SKM-1 treated with dmso at 0.1 percent for 144 hours (cell line): ENCODE results near the gene KLF14.
"Not testable (repeated sequence)": the region's sequence is repeated elsewhere in the genome, so short reads cannot be mapped to it uniquely, and the experiment has no call there.

ENCODE experiments used
- DNase-seq: peaks from one replicate; lab custom pipeline; 2025; ENCODE audit not compliant: unreplicated experiment; lab: John Stamatoyannopoulos, UW

The KLF14 gene

DNA sequence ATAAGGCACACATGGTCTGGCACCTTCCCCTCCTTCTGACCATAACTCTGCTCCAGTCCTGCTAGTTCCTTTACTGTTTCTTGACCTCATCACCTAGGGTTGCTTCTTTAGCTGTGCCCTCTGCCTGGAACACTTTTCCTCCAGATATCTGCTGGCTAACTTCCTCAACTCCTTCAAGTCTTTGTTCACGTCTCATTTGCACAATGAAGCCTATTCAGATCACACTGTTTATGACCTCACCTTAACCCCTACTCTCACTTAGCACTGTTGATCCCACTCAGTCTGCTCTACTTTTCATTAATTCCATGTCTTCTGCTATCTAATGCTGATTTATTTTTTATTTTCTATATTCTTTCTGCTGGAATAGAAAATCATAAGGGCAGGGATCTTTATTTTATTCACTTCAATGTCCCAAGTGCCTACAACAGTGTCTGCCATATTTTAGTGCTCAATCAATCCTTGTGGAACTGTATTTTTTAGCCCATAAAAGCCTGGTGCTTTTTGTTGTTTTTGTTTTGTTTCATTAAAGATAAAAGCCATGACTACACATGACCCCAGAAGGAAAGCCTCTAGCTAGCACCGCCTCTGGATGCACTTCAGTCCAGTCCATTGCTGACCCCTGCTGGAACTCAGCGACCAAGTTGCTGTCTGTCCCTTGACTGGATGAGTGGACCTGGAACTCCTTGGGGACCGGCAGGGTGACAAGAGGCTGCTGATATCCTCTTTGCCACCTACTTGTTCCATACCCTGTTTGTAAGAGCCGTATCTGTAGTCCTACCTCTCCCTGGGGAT lies 12.3 kb downstream of the KLF14 start:
- peak; percentile 10 for DNase-seq

DNA sequence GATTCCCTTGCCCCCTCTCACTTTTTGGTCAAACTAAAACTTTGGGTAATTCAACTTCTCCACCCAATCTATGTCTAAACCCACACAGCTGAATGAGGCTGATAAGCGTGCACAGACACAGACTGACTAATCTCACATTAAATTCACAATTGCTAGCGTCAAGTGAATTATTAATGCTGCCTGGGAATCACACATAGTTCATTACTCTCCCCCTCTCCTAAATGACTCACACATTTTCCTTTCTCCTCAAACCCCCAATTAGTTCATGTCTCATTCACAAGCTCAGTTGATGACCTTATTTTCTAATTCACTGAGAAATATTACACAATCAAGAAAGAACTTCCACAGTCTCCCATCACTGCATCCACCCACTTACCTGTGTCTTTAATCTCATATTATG lies 14.5 kb downstream of the KLF14 start:
- no peak for DNase-seq

DNA sequence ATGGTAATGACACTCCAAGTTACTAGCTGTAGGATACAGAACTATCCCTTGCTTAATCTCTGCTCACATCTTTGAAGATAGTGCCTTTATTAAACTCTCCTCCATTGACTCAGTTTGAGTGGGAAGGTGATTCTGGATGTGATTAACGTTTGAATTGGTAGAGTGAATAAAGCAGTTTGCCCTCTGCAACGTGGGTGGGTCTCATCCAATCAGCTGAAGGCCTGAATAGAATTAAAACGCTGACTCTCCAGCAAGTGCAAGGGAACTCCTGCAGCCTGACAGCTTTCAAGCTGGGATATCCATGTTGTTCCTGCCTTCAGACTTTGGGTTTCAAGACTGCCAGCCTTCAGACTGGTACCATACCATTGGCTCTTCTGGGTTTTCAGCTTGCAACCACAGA lies 21.6 kb downstream of the KLF14 start:
- DNase-seq = no peak

DNA sequence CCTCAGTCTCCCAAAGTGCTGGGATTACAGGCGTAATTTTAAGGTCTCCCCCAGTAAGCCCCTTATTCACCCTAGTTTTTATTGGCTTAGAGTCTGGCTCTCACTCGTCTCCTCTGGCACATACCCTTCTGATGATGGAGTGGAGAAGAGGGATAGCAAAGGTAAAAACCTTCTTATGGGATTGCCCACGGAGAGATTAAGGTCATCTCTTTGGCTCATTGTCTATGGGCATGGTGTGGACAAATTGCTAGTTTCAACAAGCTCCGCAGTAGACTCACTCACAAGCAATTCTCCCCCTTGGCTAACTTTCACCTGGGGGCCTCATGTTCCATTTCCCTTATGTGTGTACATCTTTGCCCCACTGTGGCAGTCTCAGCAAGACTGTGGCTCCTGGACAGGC lies 25.2 kb downstream of the KLF14 start:
- DNase-seq = no peak

DNA sequence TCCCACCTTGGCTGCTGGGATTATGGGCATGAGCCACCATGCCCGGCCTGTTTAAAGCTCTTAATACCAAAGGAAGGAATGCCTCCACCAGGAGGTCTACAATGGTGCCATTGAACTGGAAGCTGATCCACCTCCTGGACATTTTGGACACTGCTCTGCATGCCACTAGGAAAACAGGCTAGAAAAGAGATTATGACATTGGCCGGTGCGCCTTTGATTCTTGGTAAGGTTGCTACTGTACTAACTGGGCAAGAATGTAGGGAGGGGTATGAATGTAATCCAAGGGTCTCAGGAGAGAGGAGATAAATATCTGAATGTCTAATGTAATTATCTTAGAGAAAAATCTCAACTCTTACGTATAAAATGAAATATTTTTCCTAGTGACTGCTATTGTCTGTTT lies 26.0 kb downstream of the KLF14 start:
- no peak for DNase-seq

DNA sequence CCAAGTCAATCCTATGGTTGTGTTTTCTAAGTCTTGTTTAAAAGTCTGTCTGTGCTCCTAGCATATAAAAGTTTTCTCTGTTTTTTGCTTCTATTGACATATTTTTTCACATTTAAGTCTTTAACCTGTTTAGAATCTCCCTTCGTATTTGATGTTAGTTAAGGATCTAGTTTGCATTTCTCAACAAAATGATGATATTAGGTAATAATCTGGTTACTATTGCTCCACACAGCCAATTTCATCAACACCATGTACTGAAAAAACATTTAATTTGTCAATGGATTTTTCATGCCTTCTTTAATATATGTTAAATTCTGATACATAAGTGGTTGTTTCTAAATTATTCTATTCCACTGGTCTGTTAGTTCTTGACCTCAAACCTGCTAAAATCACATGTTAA lies 30.2 kb downstream of the KLF14 start:
- DNase-seq = peak; percentile 9

DNA sequence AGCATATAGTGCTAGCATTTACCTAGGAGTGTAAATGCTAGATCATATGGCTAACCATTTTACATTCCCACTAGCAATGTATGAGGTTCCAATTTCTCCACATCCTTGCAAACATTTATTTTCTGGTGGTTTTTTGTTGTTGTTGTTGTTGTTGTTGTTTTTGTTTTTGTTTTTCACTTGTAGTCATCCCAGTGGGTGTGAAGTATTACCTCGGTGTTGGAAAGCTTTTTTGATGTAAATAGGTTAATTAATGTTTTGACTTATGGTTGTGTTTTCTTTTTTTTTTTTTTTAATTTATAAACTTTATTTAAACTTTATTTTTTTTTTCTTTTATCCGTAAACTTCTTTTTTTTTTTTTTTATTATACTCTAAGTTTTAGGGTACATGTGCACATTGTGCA lies 32.4 kb downstream of the KLF14 start:
- DNase-seq = no peak

DNA sequence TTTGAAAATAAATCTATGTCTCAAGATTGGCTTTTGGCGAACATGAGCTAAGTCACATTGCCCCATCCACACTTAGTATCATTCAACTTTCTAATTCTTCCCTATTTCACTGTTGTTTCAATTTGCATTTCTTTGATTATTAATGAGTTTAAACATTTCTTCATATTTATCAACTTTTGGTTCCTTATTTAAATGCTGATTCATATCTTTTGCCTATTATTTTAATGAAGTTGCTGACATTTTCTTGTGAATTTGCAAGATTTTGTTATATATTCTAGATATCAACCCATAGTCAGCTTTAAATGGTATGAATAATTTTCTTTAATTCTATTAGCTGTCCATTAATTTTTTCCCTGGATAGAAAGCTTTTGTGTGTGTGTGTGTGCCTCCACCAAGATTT lies 33.2 kb downstream of the KLF14 start:
- DNase-seq = no peak

DNA sequence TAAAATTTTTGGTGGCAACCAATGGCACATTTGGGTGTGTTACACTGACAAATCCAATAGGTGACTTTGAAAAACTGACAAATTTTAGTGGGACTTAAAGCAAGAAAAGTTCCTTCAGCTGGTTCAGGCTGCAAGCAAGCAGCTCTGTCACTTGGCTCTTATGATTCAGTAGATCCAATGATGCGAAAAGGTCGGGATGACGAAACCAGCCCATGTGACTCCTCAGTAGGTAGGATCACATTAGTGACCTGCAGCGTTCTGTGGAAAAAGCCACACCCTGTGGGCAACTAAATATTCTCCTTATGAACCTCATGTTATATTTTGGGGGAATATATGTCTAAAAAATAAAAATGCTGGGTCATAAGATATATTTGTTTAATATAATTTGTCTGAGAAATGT lies 34.3 kb downstream of the KLF14 start:
- no peak for DNase-seq

DNA sequence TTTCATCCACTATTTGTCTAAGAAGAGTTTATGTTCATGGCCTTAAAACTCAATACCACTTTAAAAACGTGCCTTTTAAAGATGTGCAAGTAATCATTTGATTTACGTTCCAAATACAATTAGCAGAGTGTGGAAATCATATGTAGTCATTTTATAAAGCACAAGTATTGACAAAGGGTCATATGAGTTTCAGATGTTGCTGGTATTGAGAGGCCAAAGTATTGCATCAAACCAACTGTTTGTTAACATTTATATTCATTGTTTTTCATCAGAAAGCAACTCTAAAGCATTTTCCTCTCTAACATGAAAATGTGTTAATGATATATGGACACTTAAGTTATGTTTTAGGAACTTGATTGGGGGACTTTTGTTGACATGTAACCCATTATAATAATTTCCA lies 36.2 kb downstream of the KLF14 start:
- DNase-seq = no peak

DNA sequence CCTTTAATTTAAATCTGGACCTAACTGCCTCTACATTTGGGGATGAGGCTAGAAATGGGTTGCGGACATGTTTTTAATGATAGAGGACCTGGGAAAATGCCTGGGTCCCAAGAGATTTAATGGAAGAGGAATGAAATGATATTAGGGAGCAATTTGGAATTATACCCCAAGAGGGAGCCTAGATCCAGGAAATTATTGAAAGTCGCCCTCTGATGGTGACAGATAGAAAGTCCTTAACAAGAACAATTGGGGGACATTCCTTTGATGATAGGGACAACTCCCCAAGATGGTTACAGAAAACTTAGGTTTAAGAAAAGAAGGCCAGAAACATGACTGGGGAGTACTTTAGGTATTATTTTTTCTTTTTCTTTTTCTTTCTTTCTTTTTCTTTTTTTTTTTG lies 38.2 kb downstream of the KLF14 start:
- DNase-seq = peak; percentile 13

DNA sequence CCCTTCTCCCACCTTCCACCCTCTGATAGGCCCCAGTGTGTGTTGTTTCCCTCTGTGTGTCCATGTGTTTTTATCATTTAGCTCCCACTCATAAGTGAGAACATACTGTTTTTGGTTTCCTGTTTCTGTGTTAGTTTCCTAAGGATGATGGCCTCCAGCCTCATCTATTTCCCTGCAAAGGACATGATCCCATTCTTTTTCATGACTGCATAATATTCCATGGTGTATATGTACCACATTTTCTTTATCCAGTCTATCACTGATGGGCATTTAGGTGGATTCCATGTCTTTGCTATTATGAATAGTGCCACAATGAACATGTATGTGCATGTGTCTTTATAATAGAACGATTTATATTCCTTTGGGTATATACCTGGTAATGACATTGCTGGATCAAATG lies 41.6 kb downstream of the KLF14 start:
- not testable (repeated sequence) for DNase-seq

DNA sequence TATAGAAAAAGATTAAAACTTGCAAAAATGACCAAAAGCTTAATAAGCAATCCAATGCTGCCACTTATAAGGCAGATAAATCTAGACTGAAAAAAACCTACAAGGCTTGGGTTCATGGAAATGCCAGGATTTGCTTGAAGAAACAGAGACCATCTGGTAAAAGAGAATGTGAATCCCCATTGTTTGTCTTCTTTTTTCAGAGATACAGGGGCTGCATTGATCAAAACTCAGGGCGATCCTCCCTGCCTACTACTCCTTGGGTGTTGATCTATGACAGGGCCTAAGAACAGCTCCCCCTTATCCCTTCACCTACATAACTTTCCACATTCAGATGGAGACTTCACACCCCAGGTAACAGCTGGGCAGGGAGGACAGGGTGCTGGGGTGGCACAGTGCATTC lies 44.3 kb downstream of the KLF14 start:
- DNase-seq = no peak

DNA sequence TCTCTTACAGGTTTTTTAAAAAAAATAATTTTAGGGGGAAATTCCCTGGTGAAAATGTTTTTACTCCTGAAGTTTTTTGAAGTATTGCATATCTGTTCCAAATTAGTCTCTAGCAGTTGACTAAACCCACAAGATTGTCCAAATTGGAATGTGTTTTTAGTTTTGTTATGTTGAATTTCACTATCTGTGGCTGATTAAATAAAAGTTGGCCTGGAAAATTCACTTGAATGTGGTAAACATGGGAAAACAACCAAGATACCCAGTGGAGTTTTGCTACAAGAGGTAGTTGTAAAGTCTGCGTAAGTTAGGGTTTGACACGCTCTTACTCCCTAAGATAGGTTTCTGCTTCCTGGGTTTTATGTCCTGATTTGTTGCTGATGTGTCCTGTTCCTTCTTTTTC lies 51.0 kb downstream of the KLF14 start:
- DNase-seq = no peak
